DMS53 (cell line): ENCODE results near the gene MAP2K5.

Source experiments
- DNase-seq: peaks from one replicate; lab custom pipeline; 2025; lab: John Stamatoyannopoulos, UW

MAP2K5 gene

GRCh38 chr15:67542420-67543347 lies at the start of gene MAP2K5:
Gene MAP2K5 (plus strand): TSS chr15:67542703. CDS start chr15:67543336, 633 bp downstream.
- peak; percentile 83 for DNase-seq

GRCh38 chr15:67495585-67495984 lies 46.9 kb upstream of the MAP2K5 start:
- DNase-seq: no peak

GRCh38 chr15:67501177-67501835 lies 41.2 kb upstream of the MAP2K5 start:
- DNase-seq: peak; percentile 38

GRCh38 chr15:67501836-67502461 lies 40.6 kb upstream of the MAP2K5 start:
- no peak for DNase-seq

- no peak for DNase-seq
These were observed 38.4 kb upstream of the MAP2K5 start for GRCh38 chr15:67504056-67504455.

- no peak for DNase-seq
These were observed 37.7 kb upstream of the MAP2K5 start for GRCh38 chr15:67504796-67505195.

GRCh38 chr15:67505675-67506572 lies 36.6 kb upstream of the MAP2K5 start:
- no peak for DNase-seq

GRCh38 chr15:67506775-67507747 lies 35.4 kb upstream of the MAP2K5 start:
- no peak for DNase-seq

GRCh38 chr15:67508407-67508806 lies 34.1 kb upstream of the MAP2K5 start:
- no peak for DNase-seq

- no peak for DNase-seq
These were observed 32.6 kb upstream of the MAP2K5 start for GRCh38 chr15:67509918-67510317.

GRCh38 chr15:67510597-67511190 lies 31.8 kb upstream of the MAP2K5 start:
- no peak for DNase-seq

- DNase-seq: no peak
These were observed 30.9 kb upstream of the MAP2K5 start for GRCh38 chr15:67511606-67512005.

- DNase-seq: no peak
These were observed 30.4 kb upstream of the MAP2K5 start for GRCh38 chr15:67512140-67512539.

GRCh38 chr15:67512933-67513714 lies 29.4 kb upstream of the MAP2K5 start:
- DNase-seq: no peak

GRCh38 chr15:67515090-67515489 lies 27.4 kb upstream of the MAP2K5 start:
- DNase-seq: no peak

- no peak for DNase-seq
These were observed 26.9 kb upstream of the MAP2K5 start for GRCh38 chr15:67515557-67515956.

- no peak for DNase-seq
These were observed 22.0 kb upstream of the MAP2K5 start for GRCh38 chr15:67520321-67521028.

GRCh38 chr15:67521029-67521782 lies 21.3 kb upstream of the MAP2K5 start, which contains the start of gene C15orf61:
Gene C15orf61 (plus strand): TSS chr15:67521131. CDS start chr15:67521249, 118 bp downstream.
- peak; percentile 96 for DNase-seq
